H1 (cell line): ENCODE measurements around the gene FHIT. TPM values are rescaled to one million over a fixed set of nuclear protein-coding genes. Genes with fewer than 3 reads are reported as not detected.

Source experiments
- CTCF ChIA-PET: fragments of 300-600 bp; sonication (Branson Sonifier 250); formaldehyde crosslinking; loops from one replicate; lab custom pipeline; 2021; ENCODE audit not compliant: partially characterized antibody; lab: Charles Lee
- POLR2A ChIA-PET: fragments of 300-600 bp; sonication (Branson Sonifier 250); formaldehyde crosslinking; loops from one replicate; lab custom pipeline; 2021; ENCODE audit warnings: inconsistent platforms; ENCODE audit not compliant: partially characterized antibody; lab: Charles Lee
- DNase-seq, 2 experiments: peaks; one replicate each; pipeline versions ENCODE4 v3.0.0 to v3.0.0-alpha.2; 2010 to 2022; ENCODE audit warnings: low spot score in 2 of 2, low read depth in 1 of 2, mixed read lengths in 1 of 2
- FAIRE-seq: peaks from 2 replicates; lab custom pipeline; 2011; peaks lifted over from hg19 to GRCh38; lab: Jason Lieb, UNC
- H2AFZ ChIP-seq: 2 replicates; pipeline ENCODE4 v1.8.1; 2012; ENCODE audit warnings: low read length, inconsistent platforms
- H2AK5ac ChIP-seq: 2 replicates; pipeline ENCODE4 v1.6.1; 2013; ENCODE audit warnings: low read depth, low read length
- H2BK120ac ChIP-seq: replicated peaks from 2 replicates; pipeline ENCODE3; 2013; ENCODE audit warnings: low read depth, low read length, inconsistent platforms
- H2BK12ac ChIP-seq: 2 replicates; pipeline ENCODE4 v1.6.1; 2013; ENCODE audit warnings: low read depth, low read length
- H2BK15ac ChIP-seq: 2 replicates; pipeline ENCODE4 v1.6.1; 2013; ENCODE audit warnings: low read length
- H2BK20ac ChIP-seq: 2 replicates; pipeline ENCODE4 v1.6.1; 2013; ENCODE audit warnings: low read length
- H2BK5ac ChIP-seq: 2 replicates; pipeline ENCODE4 v1.6.1; 2013; ENCODE audit warnings: low read depth, low read length
- H3K14ac ChIP-seq: 2 replicates; pipeline ENCODE4 v1.6.1; 2013; ENCODE audit warnings: inconsistent platforms; ENCODE audit not compliant: insufficient read length
- H3K18ac ChIP-seq: 2 replicates; pipeline ENCODE4 v1.6.1; 2013; ENCODE audit warnings: low read length; ENCODE audit errors: extremely low read depth
- H3K23ac ChIP-seq: 2 replicates; pipeline ENCODE4 v1.6.1; 2013; ENCODE audit warnings: inconsistent platforms; ENCODE audit not compliant: insufficient read length
- H3K23me2 ChIP-seq: 2 replicates; pipeline ENCODE4 v1.6.1; 2013; ENCODE audit warnings: low read depth, low read length
- H3K27ac ChIP-seq: 2 replicates; pipeline ENCODE4 v1.6.1; 2011; ENCODE audit warnings: low read depth, low read length, inconsistent platforms
- H3K27me3 ChIP-seq, 4 experiments: replicated peaks in 1 of 4; 1 replicate in 1 of 4; 2 replicates in 3 of 4; pipeline versions ENCODE4 v1.6.1 to v1.8.1; 2011 to 2013; ENCODE audit warnings: low read length in 3 of 4, mild to moderate bottlenecking in 3 of 4, inconsistent platforms in 2 of 4, mixed read lengths in 2 of 4, moderate library complexity in 1 of 4; ENCODE audit not compliant: control insufficient read depth in 3 of 4, insufficient read depth in 3 of 4; ENCODE audit errors: extremely low read depth in 1 of 4
- H3K36me3 ChIP-seq, 4 experiments: 2 replicates each; pipeline versions ENCODE4 v1.6.1 to v1.8.1; 2011 to 2013; ENCODE audit warnings: mild to moderate bottlenecking in 4 of 4, low read length in 3 of 4, moderate library complexity in 2 of 4, control low read depth in 1 of 4, inconsistent platforms in 1 of 4; ENCODE audit not compliant: insufficient read depth in 4 of 4, control insufficient read depth in 2 of 4
- H3K4ac ChIP-seq: replicated peaks from 2 replicates; pipeline ENCODE3; 2013; ENCODE audit warnings: low read length, low read depth, mixed read lengths, inconsistent platforms; ENCODE audit not compliant: insufficient read length
- H3K4me1 ChIP-seq, 4 experiments: replicated peaks in 1 of 4; 1 replicate in 1 of 4; 2 replicates in 3 of 4; pipeline versions ENCODE4 v1.6.1 to v1.8.1; 2011 to 2013; ENCODE audit warnings: low read length in 3 of 4, inconsistent platforms in 2 of 4, mixed read lengths in 1 of 4; ENCODE audit not compliant: insufficient read depth in 4 of 4, control insufficient read depth in 3 of 4
- H3K4me2 ChIP-seq, 2 experiments: 2 replicates each; pipeline versions ENCODE4 v1.6.1 to v1.8.1; 2011 to 2013; ENCODE audit warnings: low read depth in 2 of 2, low read length in 2 of 2, control low read depth in 1 of 2, inconsistent platforms in 1 of 2, mild to moderate bottlenecking in 1 of 2; ENCODE audit not compliant: insufficient read depth in 1 of 2
- H3K4me3 ChIP-seq, 4 experiments: fragments of 200-600, 300-600 bp in 1 of 4; sonication (generic), shearing (Covaris generic), sonication (Bioruptor Twin) in 1 of 4; 2 replicates each; pipeline versions ENCODE4 v1.5.1 to v1.8.1; 2011 to 2016; ENCODE audit warnings: low read length in 4 of 4, low read depth in 3 of 4, control low read depth in 2 of 4, inconsistent platforms in 2 of 4, mild to moderate bottlenecking in 2 of 4, mixed read lengths in 1 of 4, moderate library complexity in 1 of 4; ENCODE audit not compliant: insufficient read depth in 2 of 4; ENCODE audit errors: extremely low read depth in 1 of 4
- H3K56ac ChIP-seq: replicated peaks from 2 replicates; pipeline ENCODE3; 2013; ENCODE audit warnings: low read depth, mild to moderate bottlenecking, mixed read lengths, low read length, inconsistent platforms; ENCODE audit not compliant: insufficient read length
- H3K79me1 ChIP-seq: 2 replicates; pipeline ENCODE4 v1.6.1; 2013; ENCODE audit warnings: low read depth, low read length, control low read depth
- H3K79me2 ChIP-seq, 2 experiments: 2 replicates each; pipeline versions ENCODE4 v1.6.1 to v1.8.1; 2012 to 2013; ENCODE audit warnings: low read length in 2 of 2, mild to moderate bottlenecking in 2 of 2, inconsistent platforms in 1 of 2; ENCODE audit not compliant: insufficient read depth in 2 of 2, control insufficient read depth in 1 of 2
- H3K9ac ChIP-seq, 4 experiments: replicated peaks in 1 of 4; 1 replicate in 1 of 4; 2 replicates in 3 of 4; pipeline versions ENCODE4 v1.6.1 to v1.8.1; 2011 to 2013; ENCODE audit warnings: low read depth in 3 of 4, low read length in 3 of 4, control low read depth in 2 of 4, mild to moderate bottlenecking in 2 of 4, moderate library complexity in 2 of 4, inconsistent platforms in 1 of 4; ENCODE audit errors: extremely low read depth in 1 of 4
- H3K9me3 ChIP-seq, 2 experiments: 2 replicates each; pipeline versions ENCODE4 v1.6.1 to v1.8.1; 2012 to 2013; ENCODE audit warnings: mild to moderate bottlenecking in 2 of 2, moderate library complexity in 2 of 2, control low read depth in 1 of 2, inconsistent platforms in 1 of 2, low read depth in 1 of 2, low read length in 1 of 2, mixed read lengths in 1 of 2; ENCODE audit not compliant: insufficient read depth in 2 of 2
- H4K20me1 ChIP-seq, 2 experiments: replicated peaks in 1 of 2; 2 replicates each; pipeline versions ENCODE3 to v1.8.1; 2011 to 2013; ENCODE audit warnings: inconsistent platforms in 2 of 2, low read length in 2 of 2, mild to moderate bottlenecking in 1 of 2; ENCODE audit not compliant: insufficient read depth in 2 of 2, control insufficient read depth in 1 of 2
- H4K5ac ChIP-seq: 2 replicates; pipeline ENCODE4 v1.6.1; 2013; ENCODE audit warnings: low read length, low read depth, mixed read lengths, inconsistent platforms; ENCODE audit not compliant: insufficient read length
- H4K8ac ChIP-seq: 2 replicates; pipeline ENCODE4 v1.8.0; 2013; ENCODE audit warnings: mild to moderate bottlenecking, moderate library complexity, low read length, inconsistent platforms; ENCODE audit not compliant: insufficient read depth; ENCODE audit errors: extremely low read depth
- H4K91ac ChIP-seq: replicated peaks from 2 replicates; pipeline ENCODE3; 2013; ENCODE audit warnings: low read length, mixed read lengths, inconsistent platforms; ENCODE audit not compliant: insufficient read length
- YY1 ChIP-seq: IDR thresholded peaks from 2 replicates; pipeline ENCODE4 v1.6.1; 2011; ENCODE audit warnings: low read depth, mild to moderate bottlenecking, low read length
- WGBS, 2 experiments: shearing (Covaris generic) in 1 of 2; methylation state at CpG; one replicate each; pipeline versions ENCODE4 v1.1.6 to v1.1.7; 2013 to 2015; ENCODE audit warnings: low lambda C conversion rate in 2 of 2, mixed read lengths in 2 of 2, inconsistent platforms in 1 of 2, low coverage in 1 of 2, missing lambda C conversion rate in 1 of 2; ENCODE audit not compliant: insufficient replicate concordance in 2 of 2, insufficient coverage in 1 of 2, insufficient read length in 1 of 2; ENCODE audit errors: extremely low coverage in 1 of 2, missing lambda C conversion rate in 1 of 2; 5-methylcytosine and 5-hydroxymethylcytosine counted together
- polyA plus RNA-seq, 7 experiments: library from polyadenylated mRNA; depleted of rRNA in 3 of 7; stranded (reverse) in 5 of 7; unstranded in 2 of 7; fragments of >200 nt in 5 of 7; fragments of 200-250 nt in 2 of 7; gene quantifications; 1 replicate in 5 of 7; 2 replicates in 1 of 7; 4 replicates in 1 of 7; pipeline versions ENCODE4 v1.2.1 to v1.2.3, GENCODE V29; 2011 to 2013; ENCODE audit warnings: missing spikeins in 2 of 7, mixed read lengths in 2 of 7
- total RNA-seq: library from RNA; stranded (reverse); fragmentation: NEBNext Ultra II Directional; extraction: Animal tissue kit (Norgen Biotek cat#: 25700); gene quantifications from 2 replicates; pipeline ENCODE4 v1.2.1, GENCODE V29; 2021

Gene FHIT
- total and polyA plus RNA-seq, 2 of the 8 experiments (the other 6 are each of a cell fraction or from before 2014, with no cell fraction given) = 1.2 to 3.2 TPM

- ChIA-PET CTCF (interaction anchor here (0.5 kb wide), 1 partner anchor 84 kb away, joined by 3 read pairs; no protein-coding TSS in a partner anchor), POLR2A (no interaction called here)
- H4K5ac ChIP-seq = no peak overlapping the region
- H2BK20ac ChIP-seq = no peak overlapping the region
- no peaks in the 10 kb centered on the region for H3K23me2 ChIP-seq
- H3K4ac ChIP-seq = no peak overlapping the region
- H3K56ac ChIP-seq = no peak overlapping the region
- H3K18ac ChIP-seq = no peak overlapping the region
- no peak overlapping the region for H2AK5ac ChIP-seq
- H3K4me2 ChIP-seq = no peak overlapping the region
- no peak overlapping the region for H2BK12ac ChIP-seq
- H3K14ac ChIP-seq = no peak overlapping the region
- no peak overlapping the region for H2AFZ ChIP-seq
- H3K9me3 ChIP-seq = peaks cover 3 to 11% of the 10 kb centered on the region in 2 experiments; a peak in 1 of 4 replicates
- H3K4me1 ChIP-seq = no peaks in the 10 kb centered on the region
- H4K20me1 ChIP-seq = no peaks in the 10 kb centered on the region
- no peak for DNase-seq
- no peak overlapping the region for H2BK5ac ChIP-seq
- H2BK15ac ChIP-seq = no peak overlapping the region
- no peaks in the 10 kb centered on the region for H3K27me3 ChIP-seq
- H4K8ac ChIP-seq = no peak overlapping the region
- no peak overlapping the region for H3K4me3 ChIP-seq
- H3K27ac ChIP-seq = no peak overlapping the region
- no peak overlapping the region for H3K9ac ChIP-seq
- FAIRE-seq = no peak
- no peaks in the 10 kb centered on the region for H3K79me2 ChIP-seq
- H3K23ac ChIP-seq = no peak overlapping the region
- 89% methylated on average over 6 of the region's 6 CpGs; no CpG with 5 or more reads in 1 of the 2 experiments for WGBS, 2 experiments
- no peaks in the 10 kb centered on the region for H3K36me3 ChIP-seq
- H3K79me1 ChIP-seq = no peaks in the 10 kb centered on the region
- TF ChIP-seq YY1 = no peak
- no peak overlapping the region for H4K91ac ChIP-seq
- no peak overlapping the region for H2BK120ac ChIP-seq
Measured at GRCh38 chr3:60979461-60980341, 271.6 kb downstream of the FHIT start.
